ENCODE data around the gene SRP72. TPM values are rescaled to one million over a fixed set of nuclear protein-coding genes. Genes with fewer than 3 reads are reported as not detected.

The SRP72 gene
- total and polyA plus RNA-seq, 3 donors from 2014 or later: 57.2 to 76.5 (median 67.9) TPM

DNA sequence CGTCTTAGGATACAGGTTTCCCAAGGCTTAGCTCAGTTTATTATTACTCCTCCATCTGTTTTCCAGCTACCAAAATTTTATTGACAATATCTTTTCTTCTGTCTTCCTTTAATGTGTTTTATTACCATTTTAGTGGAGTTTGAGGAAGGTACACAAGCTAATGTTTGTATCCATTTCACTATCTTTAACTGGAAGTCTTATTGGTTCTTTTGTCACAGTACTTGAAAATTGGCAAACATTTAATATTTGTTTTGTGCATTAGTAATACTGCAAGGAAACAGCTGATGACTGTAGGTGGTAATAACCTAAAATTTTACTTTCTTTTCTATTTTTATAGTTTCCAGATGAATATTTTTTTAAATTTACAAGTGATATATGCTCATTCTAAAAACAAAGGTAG is 28.8 kb downstream of the SRP72 start:
- WGBS, 2 donors: 88 to 95% methylated on average over 1 of the region's 1 CpG
- Histone ChIP-seq H3K9me3 (no peaks in the 10 kb centered on the region), H3K27ac (no peak overlapping the region), H3K4me1 (no peaks in the 10 kb centered on the region), H3K4me3 (no peak overlapping the region), H3K27me3 (no peaks in the 10 kb centered on the region), H3K36me3 (ENCODE audit: low read depth, missing control alignments) (no peaks in the 10 kb centered on the region)
- intact Hi-C loops (cut with DNase I; ENCODE audit: low total_unique reads): no loop called here
- TF ChIP-seq POLR2A (IDR thresholded peaks at IDR 0.05): no peak
- TF ChIP-seq, protein P1, sequence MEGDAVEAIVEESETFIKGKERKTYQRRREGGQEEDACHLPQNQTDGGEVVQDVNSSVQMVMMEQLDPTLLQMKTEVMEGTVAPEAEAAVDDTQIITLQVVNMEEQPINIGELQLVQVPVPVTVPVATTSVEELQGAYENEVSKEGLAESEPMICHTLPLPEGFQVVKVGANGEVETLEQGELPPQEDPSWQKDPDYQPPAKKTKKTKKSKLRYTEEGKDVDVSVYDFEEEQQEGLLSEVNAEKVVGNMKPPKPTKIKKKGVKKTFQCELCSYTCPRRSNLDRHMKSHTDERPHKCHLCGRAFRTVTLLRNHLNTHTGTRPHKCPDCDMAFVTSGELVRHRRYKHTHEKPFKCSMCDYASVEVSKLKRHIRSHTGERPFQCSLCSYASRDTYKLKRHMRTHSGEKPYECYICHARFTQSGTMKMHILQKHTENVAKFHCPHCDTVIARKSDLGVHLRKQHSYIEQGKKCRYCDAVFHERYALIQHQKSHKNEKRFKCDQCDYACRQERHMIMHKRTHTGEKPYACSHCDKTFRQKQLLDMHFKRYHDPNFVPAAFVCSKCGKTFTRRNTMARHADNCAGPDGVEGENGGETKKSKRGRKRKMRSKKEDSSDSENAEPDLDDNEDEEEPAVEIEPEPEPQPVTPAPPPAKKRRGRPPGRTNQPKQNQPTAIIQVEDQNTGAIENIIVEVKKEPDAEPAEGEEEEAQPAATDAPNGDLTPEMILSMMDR (IDR thresholded peaks at IDR 0.05): no peak
- no peak for DNase-seq

GRCh38 chr4:56505269-56506130 is 38.1 kb downstream of the SRP72 start, which contains the start of gene ARL9:
Gene ARL9, plus strand, starts transcription at chr4:56505791. Its CDS starts 72 bp downstream, at chr4:56505863.
- no peaks in the 10 kb centered on the region for H3K9me3 ChIP-seq
- no peak for TF ChIP-seq POLR2A (IDR thresholded peaks at IDR 0.05)
- TF ChIP-seq, protein P1 (IDR thresholded peaks at IDR 0.05): no peak
- WGBS, 2 donors: 1 to 4% methylated on average over 34 to 56 of the region's 56 CpGs
- peak within 1 kb of the TSS; percentile 50 to 59 for H3K27ac ChIP-seq
- H3K27me3 ChIP-seq: no peaks in the 10 kb centered on the region
- no peaks in the 10 kb centered on the region for H3K36me3 ChIP-seq (ENCODE audit: low read depth, missing control alignments)
- intact Hi-C loops (cut with DNase I; ENCODE audit: low total_unique reads): no loop called here
- peak within 1 kb of the TSS; percentile 60 to 74 for H3K4me3 ChIP-seq
- peak; percentile 61 for DNase-seq
- peaks cover 6% of the 10 kb centered on the region for H3K4me1 ChIP-seq

DNA sequence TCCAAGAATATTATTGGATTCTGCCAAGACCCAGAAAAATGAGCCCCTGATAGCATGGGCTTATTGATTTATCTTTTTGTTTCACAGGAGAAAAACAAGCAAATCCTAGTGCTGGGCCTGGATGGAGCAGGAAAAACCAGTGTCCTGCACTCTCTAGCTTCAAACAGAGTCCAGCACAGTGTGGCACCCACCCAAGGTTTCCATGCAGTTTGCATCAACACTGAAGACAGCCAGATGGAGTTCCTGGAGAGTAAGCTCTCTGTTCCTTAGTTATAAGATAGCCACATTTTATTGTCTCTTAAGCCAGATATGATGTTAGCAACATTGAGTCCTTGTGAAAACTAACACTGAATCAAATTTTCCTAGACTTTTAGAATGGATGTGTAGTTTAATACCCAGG is 43.7 kb downstream of the SRP72 start:
- Histone ChIP-seq H3K27ac (no peak overlapping the region), H3K4me1 (peaks cover 14% of the 10 kb centered on the region), H3K36me3 (ENCODE audit: low read depth, missing control alignments) (no peaks in the 10 kb centered on the region), H3K4me3 (no peak overlapping the region), H3K9me3 (no peaks in the 10 kb centered on the region), H3K27me3 (no peaks in the 10 kb centered on the region)
- peak; percentile 74 for DNase-seq
- TF ChIP-seq POLR2A (IDR thresholded peaks at IDR 0.05): no peak
- TF ChIP-seq, protein P1 (IDR thresholded peaks at IDR 0.05): no peak
- intact Hi-C loops (cut with DNase I; ENCODE audit: low total_unique reads): no loop called here

GRCh38 chr4:56512166-56512565 is 44.7 kb downstream of the SRP72 start:
- no peak for DNase-seq
- H3K4me1 ChIP-seq: peaks cover 9% of the 10 kb centered on the region
- WGBS, 2 donors: 91 to 98% methylated on average over 1 of the region's 1 CpG
- no peak for TF ChIP-seq POLR2A (IDR thresholded peaks at IDR 0.05)
- TF ChIP-seq, protein P1 (IDR thresholded peaks at IDR 0.05): no peak
- no peaks in the 10 kb centered on the region for H3K9me3 ChIP-seq
- H3K27me3 ChIP-seq: no peaks in the 10 kb centered on the region
- intact Hi-C loops (cut with DNase I; ENCODE audit: low total_unique reads): no loop called here
- no peaks in the 10 kb centered on the region for H3K36me3 ChIP-seq (ENCODE audit: low read depth, missing control alignments)
- no peak overlapping the region for H3K27ac ChIP-seq
- H3K4me3 ChIP-seq: no peak overlapping the region

Data from testis (tissue), 3 donors.